Neural cell (in vitro differentiated cells): ENCODE measurements around the gene ARHGAP45.

ENCODE experiments used
- CTCF ChIP-seq: fragments of 450-650 bp; IDR thresholded peaks from 2 replicates; pipeline ENCODE4 v1.5.1; 2014; ENCODE audit warnings: antibody characterized with exemption, mild to moderate bottlenecking, moderate library complexity; ENCODE audit not compliant: poor library complexity, severe bottlenecking
- EZH2 ChIP-seq: fragments of 200-600, 300-800 bp; shearing (Covaris generic), sonication (generic); IDR thresholded peaks from 2 replicates; pipeline ENCODE4 v1.6.1; 2014; ENCODE audit warnings: antibody characterized with exemption, low read length, borderline replicate concordance, mild to moderate bottlenecking; ENCODE audit not compliant: insufficient read depth, poor library complexity, severe bottlenecking

- TF ChIP-seq CTCF, result no peak
- TF ChIP-seq EZH2, result no peak
These were observed 40.0 kb upstream of the ARHGAP45 start for GRCh38 chr19:1026783-1027649.
